Measurements from ENCODE around the gene ERGIC1.

ERGIC1 gene

DNA sequence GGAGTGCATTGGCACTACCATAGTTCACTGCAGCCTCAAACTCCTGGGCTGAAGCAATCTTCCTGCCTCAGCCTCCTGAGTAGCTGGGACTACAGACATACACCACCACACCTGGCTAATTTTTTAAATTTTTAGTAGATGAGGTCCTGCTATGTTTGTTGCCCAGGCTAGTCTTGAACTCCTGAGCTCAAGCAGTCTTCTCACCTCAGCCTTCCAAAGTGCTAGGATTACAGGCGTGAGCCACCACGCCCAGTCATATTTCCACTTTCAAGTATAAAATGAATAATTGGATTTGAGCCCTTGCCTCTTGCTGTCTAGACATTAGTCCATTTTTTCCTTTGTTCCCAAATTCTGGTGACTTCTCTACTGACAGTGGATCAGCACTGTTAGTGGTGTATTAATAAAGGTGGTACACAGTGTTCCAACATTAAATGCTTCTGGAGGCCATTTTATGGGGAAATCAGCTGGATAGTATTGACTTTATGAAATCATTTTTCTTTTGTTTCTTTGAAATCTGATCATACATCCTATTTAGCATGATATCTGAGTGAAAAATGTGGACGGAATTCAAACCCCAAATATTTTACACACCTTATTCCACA is 165.4 kb downstream of the ERGIC1 start:
- DNase-seq: no peak

DNA sequence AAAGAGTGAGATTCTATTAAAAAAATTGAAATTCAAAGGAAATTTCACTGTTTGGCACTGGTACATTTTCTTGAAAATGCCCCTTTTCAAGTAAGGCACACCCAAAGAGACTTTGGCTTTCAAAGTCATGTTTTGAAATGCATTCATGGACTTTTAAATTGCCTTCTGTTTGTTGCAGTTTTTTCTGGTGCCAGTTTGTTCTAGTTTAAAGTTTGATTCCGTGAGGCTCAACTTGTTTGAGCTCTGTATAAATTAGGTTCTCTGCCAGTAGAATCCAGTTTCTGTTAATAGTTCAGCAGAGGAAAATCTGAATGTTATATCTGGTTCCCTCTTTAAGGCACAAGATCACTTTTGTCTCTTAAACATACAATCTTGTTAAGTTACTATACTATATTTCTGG is 165.9 kb downstream of the ERGIC1 start:
- no peak for DNase-seq

DNA sequence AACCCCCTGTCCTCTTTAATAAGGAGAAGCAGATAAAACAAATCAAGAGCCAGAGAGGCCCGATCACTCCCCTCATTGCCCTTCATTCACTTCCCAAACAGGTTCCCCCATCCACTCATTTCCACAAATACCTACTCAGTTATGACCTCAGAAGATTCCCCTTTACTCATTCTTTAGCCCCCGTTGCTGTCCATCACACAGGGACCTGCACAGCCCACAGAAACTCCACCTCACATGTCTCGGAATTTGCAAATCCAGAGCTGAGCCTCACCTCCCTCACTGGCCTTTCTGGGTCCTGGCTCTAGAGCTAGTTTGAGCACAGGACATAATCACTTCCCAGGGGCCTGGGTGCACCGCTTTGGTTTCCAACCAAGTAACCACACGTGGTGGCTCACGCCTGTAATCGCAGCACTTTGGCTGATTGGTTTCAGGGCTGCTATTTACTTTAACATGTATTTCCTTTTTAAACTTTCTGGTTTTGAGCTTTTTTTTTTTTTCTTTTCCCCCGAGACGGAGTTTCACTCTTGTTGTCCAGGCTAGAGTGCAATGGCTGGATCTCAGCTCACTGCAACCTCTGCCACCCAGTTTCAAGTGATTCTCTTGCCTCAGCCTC is 167.3 kb downstream of the ERGIC1 start:
- DNase-seq: no peak

Measured in HCEC 1CT (cell line).